Transverse colon (tissue), 4 donors: ENCODE measurements around the gene ATOSB. TPM values are rescaled to one million over a fixed set of nuclear protein-coding genes. Genes with fewer than 3 reads are reported as not detected.

Experiments
- DNase-seq: peaks from one replicate; pipeline ENCODE4 v3.0.0-alpha.2; 2019
- H3K27ac ChIP-seq, 4 donors: fragments of 200-600 bp; sonication (generic); 2 replicates each; pipeline ENCODE4 v1.5.1; 2016 to 2018; ENCODE audit warnings: inconsistent platforms in 4 of 4
- H3K27me3 ChIP-seq: fragments of 200-600 bp; sonication (generic); 2 replicates; pipeline ENCODE4 v1.5.1; 2017; ENCODE audit warnings: inconsistent platforms
- H3K36me3 ChIP-seq, 4 donors: fragments of 200-600 bp; sonication (generic); 2 replicates each; pipeline ENCODE4 v1.5.1; 2017 to 2019; ENCODE audit warnings: inconsistent platforms in 4 of 4
- H3K4me1 ChIP-seq, 4 donors: fragments of 200-600 bp; sonication (generic); 2 replicates each; pipeline ENCODE4 v1.5.1; 2017 to 2020; ENCODE audit warnings: inconsistent platforms in 4 of 4
- H3K4me3 ChIP-seq, 4 donors: fragments of 200-600 bp; sonication (generic); 1 replicate in 1 of 4; 2 replicates in 3 of 4; pipeline versions ENCODE4 v1.5.1 to v1.6.1; 2017 to 2019; ENCODE audit warnings: inconsistent platforms in 4 of 4
- H3K9me3 ChIP-seq, 2 donors: fragments of 200-600 bp; sonication (generic); 2 replicates each; pipeline ENCODE4 v1.5.1; 2017 to 2019; ENCODE audit warnings: inconsistent platforms in 2 of 2
- EP300 ChIP-seq: sonication (generic); formaldehyde crosslinking; IDR thresholded peaks from one replicate; pipeline ENCODE4 v1.6.1; 2017; ENCODE audit warnings: antibody characterized with exemption, low read depth
- POLR2A ChIP-seq: fragments of 450-650 bp; IDR thresholded peaks from one replicate; pipeline ENCODE4 v1.6.1; 2016; ENCODE audit warnings: antibody characterized with exemption, mild to moderate bottlenecking, moderate library complexity
- POLR2AphosphoS5 ChIP-seq, 3 donors: sonication (generic); formaldehyde crosslinking; IDR thresholded peaks; one replicate each; pipeline ENCODE4 v1.6.1; 2016; ENCODE audit warnings: antibody characterized with exemption in 3 of 3
- WGBS, 2 donors: methylation state at CpG; one replicate each; pipeline ENCODE4 v1.1.5; 2018; ENCODE audit warnings: low coverage in 1 of 2; 5-methylcytosine and 5-hydroxymethylcytosine counted together
- in situ Hi-C, 4 donors: fragments of 200-750 bp; cut with MboI; loops; one replicate each; pipeline versions ENCODE4 v1.15.0 to v1.15.1; 2017; ENCODE audit warnings: low sequenced_read_pairs in 3 of 4, low pct_ligation_motif_present in 1 of 4, low pct_unique_long_range_greater_than_20kb in 1 of 4
- intact Hi-C: fragments of 100-400 bp; cut with DNase I; formaldehyde crosslinking; loops from one replicate; pipeline ENCODE4 v1.15.1; 2023; ENCODE audit warnings: low total_unique reads
- total RNA-seq, 4 donors: library from RNA; depleted of rRNA; stranded (reverse); fragments of >200 nt; gene quantifications; one replicate each; pipeline ENCODE4 v1.1.0, GENCODE V29; 2016
- TF ChIP-seq, protein P1 (sequence below), 5 experiments: fragments of 200-600 bp in 3 of 5; fragments of 450-650 bp in 2 of 5; sonication (generic) in 3 of 5; IDR thresholded peaks; 1 replicate in 2 of 5; 2 replicates in 3 of 5; pipeline ENCODE4 v1.5.1; 2016 to 2017; ENCODE audit warnings: antibody characterized with exemption in 5 of 5, inconsistent platforms in 3 of 5, mild to moderate bottlenecking in 2 of 5, moderate library complexity in 1 of 5

The ATOSB gene
- total RNA-seq, 4 donors from 2014 or later: 23.9 to 30.0 (median 27.3) TPM

DNA sequence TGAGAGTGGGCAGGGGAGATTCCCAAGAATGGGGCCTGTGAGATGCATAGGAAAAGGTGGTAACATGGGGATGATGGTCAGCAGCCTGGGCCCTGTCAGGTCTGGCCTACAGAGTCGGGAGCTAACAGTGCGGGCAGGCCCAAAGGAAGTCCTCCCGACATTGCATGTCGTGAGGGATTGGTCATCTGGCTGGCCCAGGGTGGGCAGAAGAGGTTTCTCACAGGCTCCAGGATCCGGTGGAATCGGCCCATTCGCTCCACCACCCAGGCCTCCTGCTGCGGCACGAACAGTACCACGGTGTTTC lies 13.2 kb downstream of the ATOSB start:
- peaks cover 11 to 25% (median 18%) of the 10 kb centered on the region in 4 donors for H3K4me1 ChIP-seq
- no peaks in the 10 kb centered on the region for H3K27me3 ChIP-seq
- TF ChIP-seq POLR2A: no peak
- no peak for TF ChIP-seq EP300
- no peak for TF ChIP-seq POLR2AphosphoS5 (IDR thresholded peaks at IDR 0.05)
- TF ChIP-seq, protein P1, sequence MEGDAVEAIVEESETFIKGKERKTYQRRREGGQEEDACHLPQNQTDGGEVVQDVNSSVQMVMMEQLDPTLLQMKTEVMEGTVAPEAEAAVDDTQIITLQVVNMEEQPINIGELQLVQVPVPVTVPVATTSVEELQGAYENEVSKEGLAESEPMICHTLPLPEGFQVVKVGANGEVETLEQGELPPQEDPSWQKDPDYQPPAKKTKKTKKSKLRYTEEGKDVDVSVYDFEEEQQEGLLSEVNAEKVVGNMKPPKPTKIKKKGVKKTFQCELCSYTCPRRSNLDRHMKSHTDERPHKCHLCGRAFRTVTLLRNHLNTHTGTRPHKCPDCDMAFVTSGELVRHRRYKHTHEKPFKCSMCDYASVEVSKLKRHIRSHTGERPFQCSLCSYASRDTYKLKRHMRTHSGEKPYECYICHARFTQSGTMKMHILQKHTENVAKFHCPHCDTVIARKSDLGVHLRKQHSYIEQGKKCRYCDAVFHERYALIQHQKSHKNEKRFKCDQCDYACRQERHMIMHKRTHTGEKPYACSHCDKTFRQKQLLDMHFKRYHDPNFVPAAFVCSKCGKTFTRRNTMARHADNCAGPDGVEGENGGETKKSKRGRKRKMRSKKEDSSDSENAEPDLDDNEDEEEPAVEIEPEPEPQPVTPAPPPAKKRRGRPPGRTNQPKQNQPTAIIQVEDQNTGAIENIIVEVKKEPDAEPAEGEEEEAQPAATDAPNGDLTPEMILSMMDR (IDR thresholded peaks at IDR 0.05): no peak
- H3K9me3 ChIP-seq: no peaks in the 10 kb centered on the region
- WGBS, 2 donors: 2% methylated on average over 4 of the region's 10 CpGs; no CpG with 5 or more reads in 1 of the 2 donors
- peak overlapping the region; percentile 86 to 94 (median 91) for H3K27ac ChIP-seq
- in situ Hi-C loops (loop anchor here in 1 of 4 donors (25.0 kb wide), 1 partner anchor 460 kb away; a partner anchor contains a TSS), intact Hi-C loops (no loop called here)
- peak; percentile 24 for DNase-seq
- peaks cover 0 to 48% (median 9%) of the 10 kb centered on the region in 4 donors for H3K36me3 ChIP-seq
- H3K4me3 ChIP-seq: peak overlapping the region; percentile 60 to 95 (median 75)

DNA sequence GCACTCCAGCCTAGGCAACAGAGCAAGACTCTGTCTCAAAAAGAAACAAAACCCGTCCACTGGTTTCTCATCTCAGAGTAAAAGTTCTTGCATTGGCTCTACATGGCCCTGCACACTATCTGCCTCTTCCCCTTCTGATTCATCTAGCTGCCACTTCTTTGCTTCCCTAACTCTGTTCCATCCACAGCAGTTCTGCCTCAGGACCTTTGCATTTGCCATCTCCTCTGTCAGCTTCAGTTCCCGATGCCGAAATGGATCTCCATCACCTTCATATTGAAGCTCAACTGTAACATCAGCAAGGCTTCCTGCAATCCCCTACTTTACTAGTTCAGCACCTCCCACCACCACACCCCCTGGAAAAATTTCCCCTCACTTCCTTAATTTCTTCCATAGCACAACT lies 18.1 kb downstream of the ATOSB start:
- Histone ChIP-seq H3K27me3 (no peaks in the 10 kb centered on the region), H3K9me3 (no peaks in the 10 kb centered on the region), H3K36me3 (peaks cover 0 to 20% (median 6%) of the 10 kb centered on the region in 4 donors), H3K4me1 (peaks cover 17 to 27% (median 20%) of the 10 kb centered on the region in 4 donors), H3K27ac (no peak overlapping the region), H3K4me3 (no peak overlapping the region)
- 79 to 81% methylated on average over 3 of the region's 3 CpGs for WGBS, 2 donors
- in situ Hi-C loops (no loop called here), intact Hi-C loops (loop anchor here (10.0 kb wide), 1 partner anchor 203 kb away; a partner anchor contains a TSS)
- TF ChIP-seq POLR2AphosphoS5 (IDR thresholded peaks at IDR 0.05) (no peak), EP300 (no peak), POLR2A (no peak)
- TF ChIP-seq, protein P1 (IDR thresholded peaks at IDR 0.05): no peak
- no peak for DNase-seq

DNA sequence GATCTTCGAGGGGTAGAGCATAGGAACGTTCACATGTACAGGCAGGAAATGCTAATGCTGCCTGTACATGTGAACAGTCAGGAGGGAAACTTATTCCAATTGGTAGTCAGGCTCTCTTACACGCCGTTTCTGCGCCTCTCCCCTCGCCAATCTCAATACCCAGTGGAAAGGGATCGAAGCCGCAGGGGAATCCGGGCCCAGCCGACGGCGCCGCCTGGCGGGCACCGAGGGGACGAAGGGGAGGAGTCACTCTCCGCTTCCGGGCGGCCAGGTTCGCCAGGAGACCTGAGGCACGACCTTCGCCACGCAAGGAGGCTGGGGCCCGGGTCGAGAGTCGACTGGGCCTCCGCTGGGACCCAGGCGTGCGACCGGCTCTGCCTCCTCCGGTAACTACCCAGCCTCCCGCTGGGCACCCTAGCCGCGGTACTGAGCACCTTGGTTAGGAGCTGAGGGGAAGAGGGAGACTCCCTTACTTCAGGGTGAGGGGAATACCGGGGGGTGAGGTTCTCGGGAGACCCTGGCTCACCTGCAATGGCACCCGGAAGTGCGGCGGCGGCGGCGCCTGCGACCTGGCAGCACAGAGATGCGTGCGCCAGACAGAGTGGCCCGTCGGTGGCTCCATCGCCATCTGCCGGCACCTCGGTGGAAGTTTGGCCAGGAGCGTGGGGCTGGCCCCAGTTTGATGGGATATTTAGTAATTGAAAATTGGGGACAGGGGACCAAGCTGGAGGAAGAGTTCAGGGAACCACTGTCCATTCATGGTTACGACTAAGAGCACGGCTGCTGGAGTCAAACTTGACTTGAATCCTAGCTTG lies 19.4 kb downstream of the ATOSB start, which contains the start of gene PIGO:
TSS of gene PIGO (minus strand) at position 557 of the 815 bp plus-strand sequence. CDS start 1,026 bp downstream, outside the sequence.
- Histone ChIP-seq H3K4me1 (peaks cover 6 to 14% (median 10%) of the 10 kb centered on the region in 4 donors), H3K27ac (peak within 1 kb of the TSS; percentile 96 to 97 (median 96)), H3K4me3 (peak within 1 kb of the TSS; percentile 73 to 91 (median 80)), H3K9me3 (no peaks in the 10 kb centered on the region), H3K36me3 (peaks cover 0 to 23% (median 6%) of the 10 kb centered on the region in 4 donors), H3K27me3 (no peaks in the 10 kb centered on the region)
- peak in 2 of 3 donors; percentile 73 to 83 for TF ChIP-seq POLR2AphosphoS5 (IDR thresholded peaks at IDR 0.05)
- peak; percentile 12 for TF ChIP-seq EP300
- TF ChIP-seq, protein P1 (IDR thresholded peaks at IDR 0.05): peak; percentile 72 to 94 (median 74)
- peak; percentile 86 for TF ChIP-seq POLR2A
- 0% methylated on average over 40 of the region's 53 CpGs; no CpG with 5 or more reads in 1 of the 2 donors for WGBS, 2 donors
- DNase-seq: peak; percentile 93
- intact Hi-C loops (loop anchor here (10.0 kb wide), 1 partner anchor 201 kb away; a partner anchor contains a TSS), in situ Hi-C loops (no loop called here)

DNA sequence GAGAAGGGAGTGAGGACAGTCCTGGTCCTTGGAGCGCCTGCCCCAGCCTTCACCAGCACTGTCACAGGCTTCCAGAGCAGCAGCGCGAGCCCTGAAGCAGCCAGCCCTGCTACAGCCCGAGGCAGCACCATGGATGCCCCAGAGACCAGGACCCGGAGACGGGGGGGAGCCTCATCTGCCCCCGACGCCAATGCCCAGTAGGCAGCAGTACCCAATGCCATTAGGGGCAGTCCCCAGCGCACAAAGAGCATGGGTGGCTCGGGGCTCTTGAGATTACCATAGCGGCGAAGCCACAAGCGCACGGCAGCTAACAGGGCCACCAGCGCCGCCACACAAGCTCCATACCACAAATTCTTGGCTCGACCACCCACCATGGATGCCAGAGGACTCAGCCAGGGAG lies 24.1 kb downstream of the ATOSB start:
- Histone ChIP-seq H3K27me3 (no peaks in the 10 kb centered on the region), H3K9me3 (no peaks in the 10 kb centered on the region), H3K36me3 (peaks cover 0 to 25% (median 11%) of the 10 kb centered on the region in 4 donors), H3K27ac (no peak overlapping the region), H3K4me1 (peaks cover 6 to 8% (median 8%) of the 10 kb centered on the region in 4 donors), H3K4me3 (no peak overlapping the region)
- WGBS, 2 donors: 92% methylated on average over 15 of the region's 17 CpGs; no CpG with 5 or more reads in 1 of the 2 donors
- in situ Hi-C loops (no loop called here), intact Hi-C loops (loop anchor here (10.0 kb wide), 1 partner anchor 197 kb away; a partner anchor contains a TSS)
- TF ChIP-seq, protein P1 (IDR thresholded peaks at IDR 0.05): no peak
- TF ChIP-seq EP300 (no peak), POLR2A (no peak), POLR2AphosphoS5 (IDR thresholded peaks at IDR 0.05) (no peak)
- no peak for DNase-seq
